HCT116 (cell line): ENCODE results near the gene UVSSA. TPM values are rescaled to one million over a fixed set of nuclear protein-coding genes. Genes with fewer than 3 reads are reported as not detected.

Experiments used
- ATAC-seq: fragments of 200-7000 bp; cut with Tn5 transposase; 2 replicates; pipeline ENCODE4 v1.9.1; 2020; ENCODE audit warnings: mild to moderate bottlenecking, moderate library complexity
- BruUV-seq: library from RNA; stranded (reverse); fragments of 400-500 nt; replicated peaks from 2 replicates; lab custom pipeline; 2021; lab: Mats Ljungman, UMichigan
- CTCF ChIA-PET: fragments of 300-600 bp; sonication (Branson Sonifier 250); formaldehyde crosslinking; loops from one replicate; lab custom pipeline; 2021; ENCODE audit warnings: antibody characterized with exemption; lab: Charles Lee
- POLR2A ChIA-PET: fragments of 300-600, 350-600 bp; sonication (Branson Sonifier 250); formaldehyde crosslinking; loops from one replicate; lab custom pipeline; 2021; ENCODE audit warnings: antibody characterized with exemption; lab: Charles Lee
- RAD21 ChIA-PET, 2 experiments: fragments of 300-600 bp; sonication (Branson Sonifier 250); formaldehyde crosslinking; loops; one replicate each; lab custom pipeline; 2023; ENCODE audit warnings: low total read pairs in 2 of 2; ENCODE audit not compliant: uncharacterized antibody in 2 of 2, unreplicated experiment in 2 of 2, low non-redundant PET in 1 of 2; lab: Charles Lee
- DNase-seq: peaks from one replicate; pipeline ENCODE4 v3.0.0-alpha.2; 2010; ENCODE audit warnings: low read depth, low spot score
- H2AFZ ChIP-seq: fragments of 200-600 bp; shearing (Covaris generic), sonication (generic); 2 replicates; pipeline ENCODE4 v1.6.1; 2017; ENCODE audit warnings: low read depth, mixed run types, mixed read lengths, antibody characterized with exemption, low read length; ENCODE audit not compliant: poor library complexity, severe bottlenecking
- H3K27ac ChIP-seq: 2 replicates; pipeline ENCODE4 v1.5.1; 2012; ENCODE audit warnings: low read depth, low read length
- H3K27me3 ChIP-seq: fragments of 200-600 bp; sonication (generic); 2 replicates; pipeline ENCODE4 v1.6.1; 2016; ENCODE audit warnings: mixed run types, low read length, mixed read lengths; ENCODE audit not compliant: insufficient read depth
- H3K36me3 ChIP-seq, 2 experiments: fragments of 200-500 bp in 1 of 2; fragments of 200-600 bp in 1 of 2; sonication (Bioruptor generic) in 1 of 2; sonication (generic) in 1 of 2; 2 replicates each; pipeline versions ENCODE4 v1.5.1 to v1.6.1; 2014 to 2016; ENCODE audit warnings: low read length in 2 of 2, inconsistent platforms in 1 of 2, mixed read lengths in 1 of 2, mixed run types in 1 of 2; ENCODE audit not compliant: insufficient read depth in 2 of 2, control insufficient read depth in 1 of 2
- H3K4me1 ChIP-seq, 2 experiments: fragments of 200-600 bp in 1 of 2; sonication (generic) in 1 of 2; 2 replicates each; pipeline versions ENCODE4 v1.5.1 to v1.6.1; 2012 to 2017; ENCODE audit warnings: low read length in 2 of 2, inconsistent platforms in 1 of 2, mild to moderate bottlenecking in 1 of 2, mixed read lengths in 1 of 2, mixed run types in 1 of 2, moderate library complexity in 1 of 2; ENCODE audit not compliant: insufficient read depth in 2 of 2, control insufficient read depth in 1 of 2
- H3K4me2 ChIP-seq: fragments of 200-600 bp; sonication (generic); 2 replicates; pipeline ENCODE4 v1.6.1; 2017; ENCODE audit warnings: mixed run types, low read length, mixed read lengths
- H3K4me3 ChIP-seq, 2 experiments: fragments of 200-600 bp in 1 of 2; sonication (generic) in 1 of 2; replicated peaks in 1 of 2; 2 replicates each; pipeline ENCODE4 v1.5.1; 2011 to 2016; ENCODE audit warnings: low read length in 2 of 2, control low read depth in 1 of 2, low read depth in 1 of 2, mild to moderate bottlenecking in 1 of 2, mixed read lengths in 1 of 2, mixed run types in 1 of 2
- H3K79me2 ChIP-seq: fragments of 200-600 bp; sonication (generic); 2 replicates; pipeline ENCODE4 v1.6.1; 2017; ENCODE audit warnings: mild to moderate bottlenecking, mixed run types, low read length, moderate library complexity, mixed read lengths; ENCODE audit not compliant: insufficient read depth
- H3K9ac ChIP-seq: fragments of 200-600 bp; sonication (generic); 2 replicates; pipeline ENCODE4 v1.6.1; 2016; ENCODE audit warnings: low read length, mixed read lengths
- H3K9me2 ChIP-seq: fragments of 200-600 bp; sonication (generic), shearing (Covaris generic); 2 replicates; pipeline ENCODE4 v1.6.1; 2017; ENCODE audit warnings: mixed run types, mild to moderate bottlenecking, moderate library complexity; ENCODE audit not compliant: insufficient read depth
- H3K9me3 ChIP-seq, 2 experiments: fragments of 200-500 bp in 1 of 2; fragments of 200-600 bp in 1 of 2; sonication (Bioruptor generic) in 1 of 2; sonication (generic) in 1 of 2; 2 replicates each; pipeline ENCODE4 v1.6.1; 2014 to 2017; ENCODE audit warnings: low read length in 2 of 2, mixed read lengths in 2 of 2, inconsistent platforms in 1 of 2, low read depth in 1 of 2, mild to moderate bottlenecking in 1 of 2, mixed run types in 1 of 2, moderate library complexity in 1 of 2; ENCODE audit not compliant: control insufficient read depth in 1 of 2, insufficient read depth in 1 of 2
- H4K20me1 ChIP-seq: fragments of 200-600 bp; sonication (generic), shearing (Covaris generic); 2 replicates; pipeline ENCODE4 v1.6.1; 2017; ENCODE audit warnings: mixed run types, mild to moderate bottlenecking, moderate library complexity; ENCODE audit not compliant: insufficient read depth
- EZH2 ChIP-seq: fragments of 200-600 bp; sonication (generic); IDR thresholded peaks from 2 replicates; pipeline ENCODE4 v1.6.1; 2017; ENCODE audit warnings: antibody characterized with exemption, mixed run types
- SRF ChIP-seq: IDR thresholded peaks from 2 replicates; pipeline ENCODE4 v1.6.1; 2012; ENCODE audit warnings: low read depth
- ZBTB33 ChIP-seq: IDR thresholded peaks from 2 replicates; pipeline ENCODE4 v1.6.1; 2011; ENCODE audit warnings: mild to moderate bottlenecking, low read length, moderate library complexity; ENCODE audit not compliant: insufficient replicate concordance; ENCODE audit errors: extremely low read depth
- intact Hi-C: fragments of 100-400 bp; cut with micrococcal nuclease; formaldehyde crosslinking; loops from 2 replicates; pipeline ENCODE4 v1.10.0; 2022
- total RNA-seq: library from RNA; stranded (reverse); gene quantifications from one replicate; pipeline ENCODE4 v1.2.1, GENCODE V29; 2021; ENCODE audit not compliant: unreplicated experiment

UVSSA gene
- total RNA-seq, 1 experiment from 2014 or later, result 30.5 TPM

DNA sequence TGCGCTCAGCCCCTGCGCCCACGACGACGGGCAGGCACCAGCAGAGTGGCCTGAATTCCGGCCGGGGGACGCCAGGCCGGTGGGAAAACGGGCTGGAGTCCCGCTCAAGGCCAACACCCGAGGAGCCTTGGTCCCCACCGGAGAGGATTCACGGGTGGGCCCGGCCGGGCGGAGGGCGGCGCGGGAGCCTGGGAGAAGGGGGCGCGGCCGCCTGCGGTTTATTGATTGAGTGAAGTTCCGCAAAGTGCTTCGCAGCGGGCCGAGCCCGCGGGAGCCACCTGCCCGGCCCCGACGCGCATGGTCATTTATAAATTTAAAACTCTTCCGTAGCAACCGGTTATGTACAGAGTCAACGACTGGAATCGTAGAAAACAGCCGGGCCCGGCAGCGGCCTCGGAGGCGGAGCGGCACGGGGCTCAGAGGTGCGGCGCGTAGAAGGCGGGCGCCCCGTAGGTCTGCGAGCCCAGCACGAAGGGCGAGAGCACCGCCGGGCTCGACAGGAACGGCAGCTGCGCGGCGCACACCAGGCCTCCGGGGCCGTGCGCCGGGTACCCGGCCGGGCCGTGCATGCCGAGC is 55.6 kb downstream of the UVSSA start:
- H3K4me2 ChIP-seq, result no peak overlapping the region

DNA sequence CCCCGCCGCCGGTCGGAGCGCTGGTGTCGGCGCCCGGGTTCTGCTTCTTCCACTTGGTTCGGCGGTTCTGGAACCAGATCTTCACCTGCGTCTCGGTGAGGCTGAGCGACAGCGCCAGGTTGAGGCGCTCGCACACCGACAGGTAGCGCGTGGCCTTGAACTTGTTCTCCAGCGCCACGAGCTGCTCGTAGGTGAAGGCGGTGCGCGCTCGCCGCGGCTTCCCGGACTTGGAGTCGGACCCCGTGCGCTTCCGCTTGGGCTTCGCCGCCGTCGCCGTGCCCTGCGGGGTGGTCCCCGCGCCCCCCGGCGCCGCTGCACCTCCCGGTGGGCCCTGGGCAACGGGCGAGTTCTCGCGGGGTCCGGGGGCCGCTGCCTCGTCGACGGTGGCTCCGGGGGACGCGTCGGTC is 56.2 kb downstream of the UVSSA start:
- CTCF ChIA-PET, result no interaction called here
- Histone ChIP-seq H3K27ac (no peak overlapping the region), H3K4me2 (no peak overlapping the region), H2AFZ (no peak overlapping the region), H3K9me2 (no peaks in the 10 kb centered on the region), H3K9me3 (peaks cover 0 to 7% of the 10 kb centered on the region in 2 experiments; a peak in 2 of 4 replicates), H3K4me1 (no peaks in the 10 kb centered on the region), H4K20me1 (no peaks in the 10 kb centered on the region), H3K79me2 (no peaks in the 10 kb centered on the region), H3K4me3 (no peak overlapping the region), H3K27me3 (no peaks in the 10 kb centered on the region), H3K36me3 (no peaks in the 10 kb centered on the region), H3K9ac (no peak overlapping the region)
- DNase-seq (no peak), ATAC-seq (no peak)
- RAD21 ChIA-PET, result no interaction called here
- intact Hi-C loops, result no loop called here
- POLR2A ChIA-PET, result no interaction called here
- no TSS peak for BruUV-seq
- no peak for TF ChIP-seq ZBTB33

More for the DNA sequence above, 55.6 kb downstream of the UVSSA start:
- Histone ChIP-seq H3K4me3 (no peak overlapping the region), H3K36me3 (no peaks in the 10 kb centered on the region), H3K79me2 (no peaks in the 10 kb centered on the region), H3K9ac (no peak overlapping the region), H4K20me1 (no peaks in the 10 kb centered on the region), H3K27me3 (no peaks in the 10 kb centered on the region)
- no TSS peak for BruUV-seq
- CTCF ChIA-PET, result interaction anchor here (2.9 kb wide), 1 partner anchor 110 kb away, joined by 7 read pairs; no protein-coding TSS in a partner anchor
- POLR2A ChIA-PET, result no interaction called here
- intact Hi-C loops, result no loop called here
- TF ChIP-seq EZH2 (no peak), SRF (no peak)
- TF ChIP-seq, all 23 proteins: peak for 0
- RAD21 ChIA-PET, result no interaction called here
- ATAC-seq (no peak), DNase-seq (no peak)
- H3K9me2 ChIP-seq, result no peaks in the 10 kb centered on the region
- H3K27ac ChIP-seq, result no peak overlapping the region
- H3K9me3 ChIP-seq, result peaks cover 0 to 7% of the 10 kb centered on the region in 2 experiments; a peak in 2 of 4 replicates
- no peaks in the 10 kb centered on the region for H3K4me1 ChIP-seq
- no peak overlapping the region for H2AFZ ChIP-seq
